ENCODE measurements around the gene C12orf57. TPM values are rescaled to one million over a fixed set of nuclear protein-coding genes. Genes with fewer than 3 reads are reported as not detected.

C12orf57 gene
- total and polyA plus RNA-seq, 10 of the 15 experiments (the other 5 are each of a cell fraction or from before 2014, with no cell fraction given) = 64.5 to 377 (median 211) TPM

DNA sequence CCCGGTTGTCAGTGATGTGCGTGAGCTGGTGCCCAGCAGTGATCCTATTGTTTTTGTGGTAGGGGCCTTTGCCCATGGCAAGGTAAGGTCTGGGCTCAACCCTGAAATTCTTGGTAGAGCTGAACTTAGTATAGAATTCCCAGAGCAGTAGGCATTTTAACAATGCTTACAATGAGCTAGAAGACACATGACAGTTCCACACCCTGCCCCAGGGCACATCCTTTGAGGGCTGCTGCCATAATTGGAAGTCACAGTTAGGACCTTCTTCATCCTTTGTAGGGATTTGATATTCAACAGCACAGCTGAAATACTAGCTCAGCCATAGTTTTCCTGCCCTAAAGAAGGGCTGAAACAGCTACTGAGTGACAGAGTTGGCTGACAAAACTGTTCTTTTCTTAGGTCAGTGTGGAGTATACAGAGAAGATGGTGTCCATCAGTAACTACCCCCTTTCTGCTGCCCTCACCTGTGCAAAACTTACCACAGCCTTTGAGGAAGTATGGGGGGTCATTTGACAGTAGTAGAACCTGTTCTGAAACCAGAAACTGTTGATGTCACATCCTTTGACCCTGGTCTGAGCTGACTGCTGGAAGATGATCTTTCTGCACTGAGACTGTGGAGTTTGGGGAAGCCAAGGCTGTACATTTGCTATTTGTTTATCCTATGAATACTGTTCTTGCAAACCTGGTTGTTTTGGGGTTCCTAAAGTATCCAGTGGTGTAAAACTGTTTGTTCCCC, 31.6 kb downstream of the C12orf57 start (continued):
- TF ChIP-seq POLR2AphosphoS5 (IDR thresholded peaks at IDR 0.05; ENCODE audit: low read length) = no peak
- no peak for TF ChIP-seq ASH2L (IDR thresholded peaks at IDR 0.05; ENCODE audit: borderline replicate concordance, low read depth)
- no peak for TF ChIP-seq HDAC6 (IDR thresholded peaks at IDR 0.05; ENCODE audit: unreplicated experiment)
- TF ChIP-seq CHD2 (IDR thresholded peaks at IDR 0.05; ENCODE audit: borderline replicate concordance, low read depth, low read length) = no peak
- TF ChIP-seq POLR2A (IDR thresholded peaks at IDR 0.05; ENCODE audit: low read depth, low read length) = no peak
- no peak for TF ChIP-seq RCOR1 (conservative IDR thresholded peaks at IDR 0.05; ENCODE audit: low read depth, low read length)
- TF ChIP-seq, protein P1, sequence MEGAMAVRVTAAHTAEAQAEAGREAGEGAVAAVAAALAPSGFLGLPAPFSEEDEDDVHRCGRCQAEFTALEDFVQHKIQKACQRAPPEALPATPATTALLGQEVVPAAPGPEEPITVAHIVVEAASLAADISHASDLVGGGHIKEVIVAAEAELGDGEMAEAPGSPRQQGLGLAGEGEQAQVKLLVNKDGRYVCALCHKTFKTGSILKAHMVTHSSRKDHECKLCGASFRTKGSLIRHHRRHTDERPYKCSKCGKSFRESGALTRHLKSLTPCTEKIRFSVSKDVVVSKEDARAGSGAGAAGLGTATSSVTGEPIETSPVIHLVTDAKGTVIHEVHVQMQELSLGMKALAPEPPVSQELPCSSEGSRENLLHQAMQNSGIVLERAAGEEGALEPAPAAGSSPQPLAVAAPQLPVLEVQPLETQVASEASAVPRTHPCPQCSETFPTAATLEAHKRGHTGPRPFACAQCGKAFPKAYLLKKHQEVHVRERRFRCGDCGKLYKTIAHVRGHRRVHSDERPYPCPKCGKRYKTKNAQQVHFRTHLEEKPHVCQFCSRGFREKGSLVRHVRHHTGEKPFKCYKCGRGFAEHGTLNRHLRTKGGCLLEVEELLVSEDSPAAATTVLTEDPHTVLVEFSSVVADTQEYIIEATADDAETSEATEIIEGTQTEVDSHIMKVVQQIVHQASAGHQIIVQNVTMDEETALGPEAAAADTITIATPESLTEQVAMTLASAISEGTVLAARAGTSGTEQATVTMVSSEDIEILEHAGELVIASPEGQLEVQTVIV (IDR thresholded peaks at IDR 0.05; ENCODE audit: borderline replicate concordance, partially characterized antibody) = no peak
- TF ChIP-seq RB1 (IDR thresholded peaks at IDR 0.05; ENCODE audit: borderline replicate concordance) = no peak
- no peak for TF ChIP-seq MYB (IDR thresholded peaks at IDR 0.05; ENCODE audit: borderline replicate concordance, low read depth, low read length)
- no peak for TF ChIP-seq SMAD1 (IDR thresholded peaks at IDR 0.05; ENCODE audit: low read depth, partially characterized antibody)

DNA sequence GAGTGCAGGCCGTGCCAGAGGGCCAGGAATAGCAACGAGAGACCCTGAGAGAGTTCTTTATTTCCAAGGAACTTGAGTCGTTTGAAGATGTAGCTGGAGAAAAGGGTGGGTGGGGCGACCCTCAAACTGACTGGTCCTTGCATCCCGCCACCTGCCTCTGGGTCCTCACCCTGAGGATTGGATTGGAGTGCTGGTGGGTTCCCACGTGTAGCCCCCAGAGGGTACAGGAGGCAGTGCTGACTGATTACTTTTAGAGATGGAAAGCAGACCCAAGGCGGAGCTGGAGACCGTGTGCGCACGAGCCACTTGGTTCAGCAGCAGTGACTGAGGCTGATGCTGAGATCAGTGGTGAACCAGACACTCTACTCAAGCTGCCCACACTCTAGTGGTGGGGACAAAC, 33.8 kb downstream of the C12orf57 start:
- ATAC-seq = no peak
- DNase-seq (ENCODE audit: low read depth, low spot score) = no peak
- Histone ChIP-seq H2AFZ (ENCODE audit: control insufficient read depth, low read depth, low read length) (no peak overlapping the region), H3K9me3 (replicated peaks; ENCODE audit: control insufficient read depth, insufficient read depth, low read length) (no peaks in the 10 kb centered on the region), H3K4me2 (ENCODE audit: control insufficient read depth, insufficient read depth) (no peak overlapping the region), H3K27me3 (replicated peaks in 1 of 2; ENCODE audit: control insufficient read depth in 2 of 2, insufficient read depth in 2 of 2, low read length in 1 of 2) (no peaks in the 10 kb centered on the region), H3K9ac (ENCODE audit: control insufficient read depth, insufficient read depth, low read length) (no peak overlapping the region), H3K36me3 (ENCODE audit: control insufficient read depth in 2 of 2, insufficient read depth in 2 of 2, low read length in 1 of 2) (peaks cover 26 to 55% of the 10 kb centered on the region in 2 experiments), H4K20me1 (ENCODE audit: control insufficient read depth, insufficient read depth) (no peaks in the 10 kb centered on the region; the same call in 1 of the 2 replicates), H3K4me1 (ENCODE audit: control insufficient read depth, insufficient read depth, low read length) (peaks cover 12% of the 10 kb centered on the region), H3K27ac (ENCODE audit: control insufficient read depth, insufficient read depth) (no peak overlapping the region), H3K4me3 (no peak overlapping the region), H3K79me2 (ENCODE audit: control insufficient read depth, insufficient read depth, low read length) (peaks cover 4% of the 10 kb centered on the region)
- CTCF ChIA-PET = interaction anchor here (0.9 kb wide), 1 partner anchor 167 kb away, joined by 3 read pairs; no protein-coding TSS in a partner anchor
- POLR2A ChIA-PET = interaction anchor here (0.6 kb wide), 1 partner anchor 37 kb away, joined by 5 read pairs; no protein-coding TSS in a partner anchor
- no peak for FAIRE-seq
- BruUV-seq (replicated peaks) = no TSS peak
- TF ChIP-seq BHLHE40 (IDR thresholded peaks at IDR 0.05; ENCODE audit: borderline replicate concordance in 1 of 2, low read depth in 2 of 2, low read length in 1 of 2) (no peak), ZSCAN29 (IDR thresholded peaks at IDR 0.05) (no peak), ATF7 (IDR thresholded peaks at IDR 0.05; ENCODE audit: low read depth) (no peak), NFYB (IDR thresholded peaks at IDR 0.05; ENCODE audit: insufficient read depth, low read depth, low read length) (no peak), POLR2A (IDR thresholded peaks at IDR 0.05; ENCODE audit: low read depth, low read length) (0 out of 2 replicates have a peak, but pooled peaks have one; percentile 48), RAD21 (IDR thresholded peaks at IDR 0.05; ENCODE audit: insufficient read depth, low read depth, low read length) (no peak)
- RAD21 ChIA-PET (ENCODE audit: unreplicated experiment) = interaction anchor here (1.1 kb wide), 1 partner anchor 106 kb away, joined by 3 read pairs; no protein-coding TSS in a partner anchor
- in situ Hi-C loops (cut with MboI) = no loop called here
- WGBS (ENCODE audit: insufficient coverage, insufficient replicate concordance, low lambda C conversion rate, missing lambda C conversion rate) = 91% methylated on average over 10 of the region's 10 CpGs
- SMC1A ChIA-PET (ENCODE audit: uncharacterized antibody, unreplicated experiment) = interaction anchor here (0.9 kb wide), 1 partner anchor 135 kb away, joined by 3 read pairs; no protein-coding TSS in a partner anchor
- intact Hi-C loops (cut with micrococcal nuclease; ENCODE audit: unreplicated experiment) = no loop called here

Data from GM12878 (cell line).